IMR-90 (cell line): ENCODE data around the gene CABYR. TPM values are rescaled to one million over a fixed set of nuclear protein-coding genes. Genes with fewer than 3 reads are reported as not detected.
"Not testable (repeated sequence)": the region's sequence is repeated elsewhere in the genome, so short reads cannot be mapped to it uniquely, and the experiment has no call there.

Source experiments
- ATAC-seq: fragments of 200-7000 bp; cut with Tn5 transposase; 2 replicates; pipeline ENCODE4 v1.9.1; 2020; ENCODE audit warnings: low read depth, mild to moderate bottlenecking, moderate library complexity
- BruUV-seq: library from RNA; stranded (reverse); fragments of 400-500 nt; replicated peaks from 2 replicates; lab custom pipeline; 2021; lab: Mats Ljungman, UMichigan
- CTCF ChIA-PET: fragments of 300-600 bp; formaldehyde crosslinking; extraction: SDS; loops from one replicate; lab custom pipeline; 2021; ENCODE audit warnings: antibody characterized with exemption; lab: Yijun Ruan, JAX
- POLR2A ChIA-PET: fragments of 300-600 bp; sonication (Branson Sonifier 250); formaldehyde crosslinking; loops from one replicate; lab custom pipeline; 2022; ENCODE audit warnings: antibody characterized with exemption; ENCODE audit not compliant: unreplicated experiment; lab: Charles Lee
- DNase-seq: peaks from one replicate; pipeline ENCODE4 v3.0.0; 2013
- H2AFZ ChIP-seq: replicated peaks from 2 replicates; pipeline ENCODE3; 2013; ENCODE audit warnings: low read length, mild to moderate bottlenecking; ENCODE audit not compliant: poor library complexity
- H2AK5ac ChIP-seq: 2 replicates; pipeline ENCODE4 v1.6.1; 2013; ENCODE audit warnings: low read depth, low read length, inconsistent platforms
- H2AK9ac ChIP-seq: replicated peaks from 2 replicates; pipeline ENCODE3; 2013; ENCODE audit warnings: mild to moderate bottlenecking, low read depth, low read length, moderate library complexity; ENCODE audit not compliant: poor library complexity
- H2BK120ac ChIP-seq: 2 replicates; pipeline ENCODE4 v1.6.1; 2013; ENCODE audit warnings: low read depth, low read length, inconsistent platforms
- H2BK15ac ChIP-seq: 3 replicates; pipeline ENCODE4 v1.6.1; 2013; ENCODE audit warnings: low read depth, low read length, inconsistent platforms
- H2BK20ac ChIP-seq: 2 replicates; pipeline ENCODE4 v1.6.1; 2013; ENCODE audit warnings: low read depth, mild to moderate bottlenecking, inconsistent platforms, low read length, moderate library complexity
- H2BK5ac ChIP-seq: 2 replicates; pipeline ENCODE4 v1.6.1; 2013; ENCODE audit warnings: mild to moderate bottlenecking, low read depth, low read length, inconsistent platforms; ENCODE audit not compliant: poor library complexity, severe bottlenecking
- H3K14ac ChIP-seq: replicated peaks from 2 replicates; pipeline ENCODE4 v1.6.1; 2013; ENCODE audit warnings: low read depth, low read length, inconsistent platforms
- H3K18ac ChIP-seq: 2 replicates; pipeline ENCODE4 v1.6.1; 2013; ENCODE audit warnings: low read depth, low read length, control low read depth
- H3K23ac ChIP-seq: 2 replicates; pipeline ENCODE4 v1.6.1; 2013; ENCODE audit warnings: low read depth, low read length, inconsistent platforms
- H3K27ac ChIP-seq: 2 replicates; pipeline ENCODE4 v1.5.1; 2013; ENCODE audit warnings: mild to moderate bottlenecking, control low read depth, low read length; ENCODE audit not compliant: insufficient read depth
- H3K27me3 ChIP-seq: 2 replicates; pipeline ENCODE4 v1.6.1; 2013; ENCODE audit warnings: low read length; ENCODE audit not compliant: control insufficient read depth, insufficient read depth
- H3K36me3 ChIP-seq: 2 replicates; pipeline ENCODE4 v1.6.1; 2013; ENCODE audit warnings: low read length, mixed read lengths; ENCODE audit not compliant: control insufficient read depth, insufficient read depth
- H3K4ac ChIP-seq: 2 replicates; pipeline ENCODE4 v1.6.1; 2013; ENCODE audit warnings: low read depth, low read length, inconsistent platforms
- H3K4me1 ChIP-seq: 2 replicates; pipeline ENCODE4 v1.6.1; 2013; ENCODE audit warnings: low read length, mixed read lengths; ENCODE audit not compliant: control insufficient read depth, insufficient read depth
- H3K4me2 ChIP-seq: 2 replicates; pipeline ENCODE4 v1.6.1; 2013; ENCODE audit warnings: low read depth, mild to moderate bottlenecking, control low read depth, low read length, moderate library complexity
- H3K4me3 ChIP-seq: 2 replicates; pipeline ENCODE4 v1.5.1; 2013; ENCODE audit warnings: low read depth, mild to moderate bottlenecking, control low read depth, low read length, moderate library complexity; ENCODE audit not compliant: insufficient read depth
- H3K56ac ChIP-seq: 2 replicates; pipeline ENCODE4 v1.6.1; 2013; ENCODE audit warnings: low read length, inconsistent platforms; ENCODE audit not compliant: insufficient read depth; ENCODE audit errors: extremely low read depth
- H3K79me1 ChIP-seq, 2 experiments: 2 replicates each; pipeline ENCODE4 v1.6.1; 2013; ENCODE audit warnings: low read length in 2 of 2, inconsistent platforms in 1 of 2, low read depth in 1 of 2
- H3K9ac ChIP-seq: 2 replicates; pipeline ENCODE4 v1.6.1; 2013; ENCODE audit warnings: low read depth, low read length, control low read depth
- H3K9me1 ChIP-seq: 2 replicates; pipeline ENCODE4 v1.6.1; 2013; ENCODE audit warnings: low read length, inconsistent platforms; ENCODE audit not compliant: insufficient read depth
- H3K9me3 ChIP-seq: 2 replicates; pipeline ENCODE4 v1.6.1; 2013; ENCODE audit warnings: low read length; ENCODE audit not compliant: control insufficient read depth, insufficient read depth
- H4K20me1 ChIP-seq: 2 replicates; pipeline ENCODE4 v1.6.1; 2013; ENCODE audit warnings: low read length, inconsistent platforms; ENCODE audit not compliant: insufficient read depth
- H4K5ac ChIP-seq: 2 replicates; pipeline ENCODE4 v1.6.1; 2013; ENCODE audit warnings: mild to moderate bottlenecking, low read depth, low read length, control low read depth
- H4K8ac ChIP-seq, 2 experiments: 2 replicates each; pipeline ENCODE4 v1.6.1; 2013; ENCODE audit warnings: low read depth in 2 of 2, low read length in 2 of 2, control low read depth in 1 of 2, inconsistent platforms in 1 of 2
- H4K91ac ChIP-seq: 2 replicates; pipeline ENCODE4 v1.6.1; 2013; ENCODE audit warnings: low read depth, low read length, inconsistent platforms; ENCODE audit not compliant: insufficient read depth
- CEBPB ChIP-seq: IDR thresholded peaks from 2 replicates; pipeline ENCODE4 v1.6.1; 2012; ENCODE audit warnings: low read depth, low read length, improper control_type of control experiment
- ELK1 ChIP-seq: fragments of 150-350 bp; IDR thresholded peaks from 2 replicates; pipeline ENCODE4 v1.6.1; 2016; ENCODE audit warnings: low read depth, mild to moderate bottlenecking, low read length, moderate library complexity, borderline replicate concordance
- MXI1 ChIP-seq: IDR thresholded peaks from 2 replicates; pipeline ENCODE4 v1.6.1; 2012; ENCODE audit warnings: low read depth, mild to moderate bottlenecking, low read length, moderate library complexity, borderline replicate concordance
- SMC3 ChIP-seq: fragments of 150-350 bp; IDR thresholded peaks from 2 replicates; pipeline ENCODE4 v1.6.1; 2016; ENCODE audit warnings: low read depth, mild to moderate bottlenecking, antibody characterized with exemption, low read length, moderate library complexity
- WGBS, 2 experiments: methylation state at CpG; one replicate each; pipeline versions ENCODE4 v1.1.5 to v1.1.7; 2013; ENCODE audit warnings: missing lambda C conversion rate in 2 of 2; ENCODE audit not compliant: insufficient read length in 1 of 2; ENCODE audit errors: extremely low coverage in 2 of 2; 5-methylcytosine and 5-hydroxymethylcytosine counted together
- dilution Hi-C: fragments of 300-500 bp; cut with HindIII; formaldehyde crosslinking; loops from one replicate; pipeline ENCODE4 v1.14.3; 2018; ENCODE audit warnings: low sequenced_read_pairs; ENCODE audit not compliant: unreplicated experiment
- in situ Hi-C: fragments of 300-500 bp; cut with MboI; formaldehyde crosslinking; loops from 3 replicates; pipeline ENCODE4 v1.14.3; 2019; ENCODE audit warnings: low sequenced_read_pairs, inconsistent platforms, mixed read lengths
- intact Hi-C: fragments of 100-400 bp; cut with micrococcal nuclease; formaldehyde crosslinking; loops from 2 replicates; pipeline ENCODE4 v1.10.0; 2022
- polyA plus RNA-seq, 3 experiments: library from polyadenylated mRNA; depleted of rRNA; stranded (reverse); fragments of >200 nt; gene quantifications; 2 replicates each; pipeline ENCODE4 v1.2.3, GENCODE V29; 2012; ENCODE audit warnings: low replicate concordance in 1 of 3
- total RNA-seq: library from RNA; depleted of rRNA; stranded (reverse); fragments of >200 nt; gene quantifications from 2 replicates; pipeline ENCODE4 v1.2.3, GENCODE V29; 2012

CABYR gene
- total and polyA plus RNA-seq, 2 of the 4 experiments (the other 2 are of a cell fraction), result 4.1 to 6.2 TPM

DNA sequence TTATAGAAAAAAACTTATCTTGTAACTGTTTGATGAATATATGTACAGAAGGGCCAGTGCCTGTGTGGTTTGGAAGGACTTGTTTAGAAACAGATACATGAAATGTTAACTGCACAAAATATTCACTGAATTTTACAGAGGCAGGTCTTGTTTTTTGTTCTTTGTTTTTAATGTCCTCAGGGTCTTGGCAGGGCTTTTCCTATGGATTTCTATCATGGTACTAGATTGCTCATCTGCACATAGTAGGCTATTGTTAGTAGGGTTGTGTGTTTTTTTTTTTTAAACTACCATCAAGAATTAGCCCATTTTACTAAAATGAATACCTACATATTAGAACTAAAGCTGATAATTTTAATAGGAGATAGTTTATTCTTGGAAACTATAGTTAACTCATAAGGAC, 3.5 kb downstream of the CABYR start:
- ChIA-PET CTCF (no interaction called here), POLR2A (no interaction called here)
- no peak overlapping the region for H2BK15ac ChIP-seq
- DNase-seq, result no peak
- H2BK20ac ChIP-seq, result no peak overlapping the region
- dilution Hi-C loops (no loop called here), intact Hi-C loops (no loop called here), in situ Hi-C loops (no loop called here)
- H3K56ac ChIP-seq, result no peak overlapping the region
- H3K23ac ChIP-seq, result no peak overlapping the region
- no peak overlapping the region for H3K4me2 ChIP-seq
- no peak overlapping the region for H2BK120ac ChIP-seq
- H4K8ac ChIP-seq, result no peak overlapping the region
- TF ChIP-seq SMC3, result no peak
- TF ChIP-seq MXI1, result no peak
- no peak for TF ChIP-seq CEBPB
- no peak for TF ChIP-seq ELK1
- H3K9me3 ChIP-seq, result no peaks in the 10 kb centered on the region
- H4K20me1 ChIP-seq, result no peaks in the 10 kb centered on the region
- no TSS peak for BruUV-seq
- H3K27ac ChIP-seq, result no peak overlapping the region
- no peak overlapping the region for H3K18ac ChIP-seq
- H3K79me1 ChIP-seq, result peaks cover 0 to 6% of the 10 kb centered on the region in 2 experiments; a peak in 1 of 4 replicates
- H2AK5ac ChIP-seq, result no peak overlapping the region
- H3K4me3 ChIP-seq, result no peak overlapping the region
- H2AFZ ChIP-seq, result no peak overlapping the region
- no peaks in the 10 kb centered on the region for H3K27me3 ChIP-seq
- no peaks in the 10 kb centered on the region for H3K36me3 ChIP-seq
- H3K4me1 ChIP-seq, result no peaks in the 10 kb centered on the region; the same call in 1 of the 2 replicates
- 0 out of 2 replicates have a peak, but pooled peaks cover 4% of the 10 kb centered on the region for H3K9me1 ChIP-seq
- no peak overlapping the region for H3K14ac ChIP-seq
- H3K9ac ChIP-seq, result no peak overlapping the region
- no peak overlapping the region for H4K91ac ChIP-seq
- H4K5ac ChIP-seq, result no peak overlapping the region
- no peak for ATAC-seq
- no peak overlapping the region for H2AK9ac ChIP-seq
- no peak overlapping the region for H3K4ac ChIP-seq
- no peak overlapping the region for H2BK5ac ChIP-seq

DNA sequence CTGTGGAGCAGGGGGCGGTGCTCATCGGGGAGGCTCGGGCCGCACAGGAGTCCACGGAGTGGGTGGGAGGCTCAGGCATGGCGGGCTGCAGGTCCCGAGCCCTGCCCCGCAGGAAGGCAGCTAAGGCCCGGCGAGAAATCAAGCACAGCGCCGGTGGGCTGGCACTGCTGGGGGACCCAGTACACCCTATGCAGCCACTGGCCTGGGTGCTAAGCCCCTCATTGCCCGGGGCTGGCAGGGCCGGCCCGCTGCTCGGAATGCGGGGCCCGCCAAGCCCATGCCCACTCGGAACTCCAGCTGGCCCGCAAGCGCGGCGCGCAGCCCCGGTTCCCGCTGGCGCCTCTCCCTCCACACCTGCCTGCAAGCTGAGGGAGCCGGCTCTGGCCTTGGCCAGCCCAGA, 10.7 kb downstream of the CABYR start:
- H3K4me3 ChIP-seq, POLR2A ChIA-PET: not testable (repeated sequence)

More for the DNA sequence above, 10.7 kb downstream of the CABYR start:
- H2BK5ac ChIP-seq, H2BK120ac ChIP-seq, in situ Hi-C loops, BruUV-seq, intact Hi-C loops, H3K4me2 ChIP-seq, H2AK9ac ChIP-seq, H4K20me1 ChIP-seq, CTCF ChIA-PET, H3K27ac ChIP-seq, H3K79me1 ChIP-seq, ATAC-seq, H3K4ac ChIP-seq, H3K4me1 ChIP-seq, H3K14ac ChIP-seq, H3K56ac ChIP-seq, H4K5ac ChIP-seq, H3K18ac ChIP-seq, H4K8ac ChIP-seq, H3K23ac ChIP-seq, H3K9me1 ChIP-seq, H3K27me3 ChIP-seq, H2BK15ac ChIP-seq, dilution Hi-C loops, H4K91ac ChIP-seq, H2BK20ac ChIP-seq, DNase-seq, H2AK5ac ChIP-seq, H3K9me3 ChIP-seq, H3K36me3 ChIP-seq, H2AFZ ChIP-seq, H3K9ac ChIP-seq: not testable (repeated sequence)
- 95% methylated on average over 15 of the region's 28 CpGs; no CpG with 5 or more reads in 1 of the 2 experiments for WGBS, 2 experiments
